EL (cell line): Measurements from ENCODE around the gene APELA.
A peak's percentile ranks its signal among the peaks of the same experiment; 100 is the strongest.
"Not testable (repeated sequence)": the region's sequence is repeated elsewhere in the genome, so short reads cannot be mapped to it uniquely, and the experiment has no call there.

Experiments
- DNase-seq: peaks from one replicate; pipeline ENCODE4 v3.0.0-alpha.2; 2016

The APELA gene

DNA sequence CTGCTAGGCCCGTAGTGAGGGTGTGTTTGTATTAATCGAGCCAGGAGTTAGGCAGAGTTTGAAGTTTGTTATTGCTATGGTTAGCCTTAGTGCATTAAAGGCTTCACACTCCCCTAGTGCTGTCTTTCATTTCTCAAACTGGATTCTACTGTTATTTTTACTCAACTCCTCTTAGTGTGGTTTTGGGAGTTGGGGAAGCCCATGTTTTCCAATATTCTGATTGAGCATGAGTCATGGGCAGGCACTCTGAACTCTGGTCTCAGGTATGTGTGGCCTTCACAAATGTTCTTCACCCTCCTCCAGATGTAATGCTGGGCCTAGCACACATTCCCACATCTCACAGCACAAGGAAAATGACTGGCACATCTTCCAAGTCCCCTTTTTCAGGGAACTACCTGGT is 50.1 kb downstream of the APELA start:
- DNase-seq: peak; percentile 33

DNA sequence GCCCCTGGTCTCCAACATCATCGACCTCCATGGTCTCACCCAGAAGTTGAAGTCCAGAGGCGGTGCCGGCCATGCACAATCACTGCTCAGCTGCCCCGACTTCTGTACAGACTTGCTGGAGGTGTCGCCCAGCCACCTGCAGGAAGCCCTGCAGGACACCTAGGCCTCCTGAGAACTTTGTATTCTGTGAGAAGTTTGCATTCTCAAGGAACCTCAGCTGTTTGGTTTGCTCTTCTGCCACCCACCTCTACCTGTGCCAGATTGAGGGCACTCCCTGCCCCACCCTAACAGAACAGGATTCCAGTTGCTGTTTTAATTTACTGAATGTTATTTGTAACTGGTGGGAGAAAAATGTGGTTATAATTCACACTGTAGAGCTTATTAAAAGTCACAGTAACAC is 53.7 kb downstream of the APELA start:
- no peak for DNase-seq

DNA sequence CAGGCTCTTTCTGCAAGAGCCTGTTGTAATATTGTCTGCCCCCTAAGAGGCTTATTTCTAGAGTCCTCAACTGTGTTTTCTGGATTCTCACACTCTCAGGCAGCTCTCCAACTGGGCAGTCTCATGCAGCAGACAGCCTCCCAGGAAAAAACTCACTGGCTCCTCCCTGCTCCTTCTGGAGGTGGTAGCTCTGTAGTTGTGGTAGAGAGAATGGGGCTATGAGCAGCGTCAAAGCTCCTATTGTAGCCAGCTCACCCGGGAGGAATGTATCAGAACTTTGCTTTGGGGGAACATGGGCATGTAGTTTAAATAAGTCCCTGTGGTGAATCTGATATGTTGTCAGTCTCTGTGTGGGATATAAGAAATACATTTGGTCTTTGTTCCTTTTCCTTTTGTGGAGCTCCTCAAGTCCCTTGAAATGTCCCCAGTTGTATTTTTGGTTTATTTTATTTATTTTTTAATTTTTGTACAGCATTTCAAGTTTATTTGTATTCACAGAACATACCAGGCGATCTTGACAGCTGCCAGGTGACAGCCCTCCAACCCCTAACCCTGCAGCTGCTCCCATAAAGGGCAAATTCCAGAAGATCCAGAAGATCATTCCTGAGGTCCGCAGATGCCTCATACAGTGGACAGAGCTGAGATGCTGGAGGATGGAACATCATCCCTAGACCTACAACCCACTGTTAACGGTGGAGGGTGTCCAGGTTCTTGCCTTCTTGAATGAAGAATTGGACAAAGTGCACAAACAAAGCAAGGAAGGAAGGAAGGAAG is 54.8 kb downstream of the APELA start:
- peak; percentile 66 for DNase-seq

DNA sequence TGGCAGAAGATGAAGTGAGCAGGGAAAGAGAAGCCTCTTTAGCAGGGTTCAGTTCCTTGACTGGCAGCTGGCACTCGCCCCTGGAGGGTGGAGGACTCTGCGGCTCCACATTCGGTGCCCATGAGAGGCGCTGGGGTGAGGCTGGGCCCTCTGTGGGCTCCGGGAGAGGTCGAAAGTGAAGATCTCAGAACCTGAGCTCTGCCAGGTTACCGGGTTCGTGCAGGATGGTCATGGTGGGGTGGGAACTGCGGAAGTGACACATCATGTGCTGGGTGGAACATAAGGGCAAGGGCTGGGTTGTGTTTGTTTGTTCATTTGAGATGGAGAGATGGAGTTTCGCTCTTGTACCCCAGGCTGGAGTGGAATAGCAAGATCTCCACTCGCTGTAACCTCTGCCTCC is 56.3 kb downstream of the APELA start:
- DNase-seq: no peak

DNA sequence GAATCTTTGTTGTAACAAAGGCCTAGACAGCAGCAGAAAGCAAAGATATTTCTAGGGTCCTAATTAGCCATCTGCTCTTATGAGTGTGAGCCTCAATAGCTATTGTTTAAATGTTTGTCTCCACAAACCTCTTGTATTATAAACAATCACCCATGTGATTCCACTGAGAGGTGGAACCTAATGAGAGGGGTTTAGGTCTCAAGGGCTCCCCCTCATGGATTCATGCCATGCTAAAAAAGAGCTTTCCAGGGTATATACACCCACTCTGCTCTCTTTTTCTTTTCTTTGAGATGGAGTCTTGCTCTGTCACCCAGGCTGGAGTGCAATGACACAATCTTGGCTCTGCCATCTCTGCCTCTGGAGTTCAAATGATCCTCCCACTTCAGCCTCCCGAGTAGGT is 58.4 kb downstream of the APELA start:
- DNase-seq: peak; percentile 4

DNA sequence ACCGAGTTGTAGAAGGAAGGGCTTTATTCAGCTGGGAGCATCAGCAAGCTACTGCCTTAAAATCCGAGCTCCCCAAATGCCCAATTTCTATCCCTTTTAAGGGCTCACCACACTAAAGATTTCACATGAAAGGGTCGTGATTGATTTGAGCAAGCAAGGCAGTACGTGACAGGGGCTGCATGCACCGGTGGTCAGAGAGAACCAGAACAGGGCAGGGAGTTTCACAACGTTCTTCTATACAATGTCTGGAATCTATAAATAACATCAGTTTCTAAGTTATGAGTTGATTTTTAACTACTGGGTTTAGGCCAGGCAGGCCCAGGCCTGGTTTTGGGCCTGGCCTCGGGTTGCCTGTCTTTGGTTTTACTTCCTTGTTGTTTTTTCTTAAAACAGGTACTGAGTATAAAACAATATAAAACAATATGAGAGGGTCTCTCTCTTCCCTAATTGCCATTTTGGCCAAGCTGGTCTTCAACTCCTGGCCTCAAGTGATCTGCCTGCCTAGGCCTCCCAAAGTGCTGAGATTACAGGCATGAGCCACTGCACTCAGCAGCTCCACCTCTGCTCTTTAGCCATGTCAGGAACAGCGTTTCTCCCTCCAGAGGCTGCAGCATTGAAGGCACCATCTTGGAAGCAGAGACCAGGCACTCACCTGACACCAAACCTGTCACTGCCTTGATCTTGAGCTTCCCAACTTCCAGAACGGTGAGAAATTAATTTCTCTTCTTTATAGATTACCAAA is 59.1 kb downstream of the APELA start:
- DNase-seq: not testable (repeated sequence)

DNA sequence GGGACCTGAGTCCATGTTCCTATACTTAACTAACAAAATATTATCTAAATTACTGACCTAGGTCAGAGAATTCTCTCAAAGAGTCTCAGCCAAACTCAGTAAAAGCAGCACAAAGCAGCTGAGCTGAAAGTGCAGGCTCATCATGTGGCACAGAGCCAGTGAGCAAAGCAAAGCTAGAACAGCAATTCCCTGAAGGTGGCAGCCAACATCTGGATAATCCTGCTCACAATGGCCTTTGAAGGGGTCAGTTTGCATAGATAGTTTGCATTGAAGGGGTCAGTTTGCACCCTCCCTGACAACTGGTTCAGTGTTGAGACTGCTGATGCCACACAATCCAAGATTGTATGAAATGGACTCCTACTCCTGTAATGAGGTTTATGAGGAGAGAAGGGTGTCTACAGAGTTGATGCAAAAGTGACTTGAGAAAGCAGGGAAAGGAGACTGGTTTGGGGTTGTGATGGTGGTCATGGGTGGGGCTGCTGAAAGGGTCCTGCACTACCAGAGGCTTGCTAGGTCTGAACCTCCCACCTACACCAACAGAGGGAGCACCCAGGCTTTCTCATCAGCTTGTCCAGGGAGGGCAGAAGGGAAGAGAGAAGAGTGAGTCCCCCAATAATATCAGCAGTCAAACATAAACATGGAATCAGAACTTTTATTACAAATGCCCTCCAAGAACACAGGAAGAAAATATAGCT is 60.7 kb downstream of the APELA start:
- DNase-seq: no peak

DNA sequence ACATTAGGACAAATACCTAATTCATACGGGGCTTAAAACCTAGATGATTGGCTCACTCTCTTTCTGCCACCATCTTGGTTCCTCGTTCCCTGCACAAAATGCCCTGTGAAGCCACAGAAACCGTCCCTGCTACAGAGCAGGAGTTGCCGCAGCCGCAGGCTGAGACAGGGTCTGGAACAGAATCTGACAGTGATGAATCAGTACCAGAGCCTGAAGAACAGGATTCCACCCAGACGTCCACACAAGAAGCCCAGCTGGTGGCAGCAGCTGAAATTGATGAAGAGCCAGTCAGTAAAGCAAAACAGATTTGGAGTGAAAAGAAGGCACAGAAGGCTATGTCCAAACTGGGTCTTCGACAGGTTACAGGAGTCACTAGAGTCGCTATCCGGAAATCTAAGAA is 66.2 kb downstream of the APELA start:
- DNase-seq: no peak

DNA sequence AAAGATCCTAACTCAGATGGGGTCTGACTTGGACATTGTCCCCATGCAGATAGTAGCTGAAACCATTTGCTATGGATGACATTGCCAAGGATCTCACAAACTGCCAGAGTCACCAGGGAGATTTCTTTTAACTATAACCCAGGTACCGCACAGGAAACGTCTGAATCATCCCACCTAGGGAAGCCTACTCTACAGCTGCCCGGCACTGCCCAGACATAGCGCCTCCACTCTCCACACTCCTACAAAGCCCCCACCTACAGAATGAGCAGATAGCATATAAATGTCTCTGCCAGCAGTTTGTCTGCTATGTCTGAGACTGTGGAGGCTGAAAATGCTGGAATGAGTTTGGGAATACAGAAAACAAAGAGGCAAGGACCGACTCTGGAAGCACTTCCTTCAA is 68.2 kb downstream of the APELA start:
- no peak for DNase-seq

DNA sequence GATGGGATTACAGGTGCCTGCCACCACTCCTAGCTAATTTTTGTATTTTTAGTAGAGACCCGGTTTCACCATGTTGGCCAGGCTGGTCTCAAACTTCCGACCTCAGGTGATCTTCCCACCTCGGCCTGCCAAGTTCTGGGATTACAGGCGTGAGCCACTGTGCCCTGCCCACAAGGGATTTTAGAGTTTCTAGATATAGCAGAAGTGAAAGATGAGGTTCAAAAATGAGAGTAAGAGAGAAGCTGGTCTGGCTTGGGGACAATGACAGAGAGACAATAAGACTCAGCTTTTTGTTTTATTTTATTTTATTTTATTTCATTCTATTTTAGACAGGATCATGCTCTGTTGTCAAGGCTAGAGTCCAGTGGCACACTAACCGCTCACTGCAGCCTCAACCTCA is 69.8 kb downstream of the APELA start:
- no peak for DNase-seq
